SKM-1 treated with dmso at 0.1 percent for 144 hours (cell line): ENCODE data around the gene PGLYRP3.

Experiments used
- DNase-seq: peaks from one replicate; lab custom pipeline; 2025; ENCODE audit not compliant: unreplicated experiment; lab: John Stamatoyannopoulos, UW

Gene PGLYRP3

GRCh38 chr1:153261281-153262069, 51.3 kb downstream of the PGLYRP3 start:
- DNase-seq = no peak

DNA sequence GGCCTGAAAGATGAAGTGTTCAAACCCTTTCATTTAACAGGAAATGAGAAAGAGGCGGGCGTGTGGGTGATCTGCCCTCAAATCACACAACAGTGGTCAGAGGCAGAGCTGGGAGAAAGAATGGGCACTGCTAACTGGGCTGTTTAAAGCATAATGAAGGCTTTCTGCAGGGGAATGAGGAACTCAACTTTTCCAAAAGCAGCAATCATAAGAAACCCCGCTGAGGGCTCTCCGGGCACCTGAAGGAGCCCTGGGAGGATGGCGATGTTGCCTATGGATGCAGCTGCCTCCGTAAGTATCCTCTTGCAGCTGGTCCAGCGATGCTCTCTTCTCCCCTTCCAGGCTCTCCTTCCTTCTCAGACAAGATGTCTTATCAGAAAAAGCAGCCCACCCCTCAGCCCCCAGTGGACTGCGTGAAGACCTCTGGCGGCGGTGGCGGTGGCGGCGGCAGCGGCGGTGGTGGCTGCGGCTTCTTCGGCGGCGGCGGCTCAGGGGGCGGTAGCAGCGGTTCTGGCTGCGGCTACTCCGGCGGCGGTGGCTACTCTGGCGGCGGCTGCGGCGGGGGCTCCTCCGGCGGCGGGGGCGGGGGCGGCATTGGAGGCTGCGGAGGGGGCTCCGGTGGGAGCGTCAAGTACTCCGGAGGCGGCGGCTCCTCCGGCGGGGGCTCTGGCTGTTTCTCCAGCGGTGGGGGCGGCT, 52.0 kb downstream of the PGLYRP3 start:
- DNase-seq = no peak

DNA sequence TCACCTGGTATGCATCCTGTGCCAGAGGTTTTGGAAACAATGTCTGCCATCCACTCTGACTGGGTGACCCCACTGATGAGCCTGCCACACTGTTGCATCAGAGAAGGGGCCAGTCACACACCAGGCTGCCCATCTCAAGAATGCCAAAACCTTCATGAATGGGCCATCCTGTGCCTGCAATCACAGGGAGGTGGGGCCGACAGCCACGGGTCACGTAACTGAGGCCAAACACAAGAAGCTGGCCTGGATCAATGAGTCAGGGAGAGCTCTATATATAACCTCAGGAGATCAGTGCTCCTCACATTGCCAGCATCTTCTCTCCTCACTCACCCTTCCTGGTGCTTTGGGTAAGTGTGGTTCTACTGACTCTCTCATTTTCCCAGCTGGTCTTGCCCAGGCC, 53.4 kb downstream of the PGLYRP3 start, which contains the start of gene LORICRIN:
LORICRIN (plus strand) TSS at position 301 of the 400 bp plus-strand sequence. CDS start 1,263 bp downstream, outside the sequence.
- DNase-seq = no peak

DNA sequence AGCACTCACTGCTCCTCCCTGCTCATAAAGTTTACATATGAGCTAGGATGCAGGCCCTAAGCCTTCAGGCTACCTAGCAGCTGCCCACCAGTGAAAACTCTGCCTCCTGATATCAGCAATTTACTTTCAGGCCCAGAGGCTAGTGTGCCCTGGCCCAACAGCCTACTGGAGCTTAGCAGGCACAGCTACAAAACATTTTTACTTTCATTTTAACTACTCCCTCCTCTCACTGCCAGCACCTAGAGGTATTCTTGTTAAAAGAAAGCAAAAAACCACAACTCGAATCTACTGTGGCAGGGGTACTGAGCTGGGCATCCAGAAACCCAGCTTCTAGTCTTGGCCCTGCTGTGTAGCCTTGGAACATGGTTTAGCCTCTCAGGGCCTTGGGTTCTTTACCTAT, 59.1 kb downstream of the PGLYRP3 start:
- no peak for DNase-seq

DNA sequence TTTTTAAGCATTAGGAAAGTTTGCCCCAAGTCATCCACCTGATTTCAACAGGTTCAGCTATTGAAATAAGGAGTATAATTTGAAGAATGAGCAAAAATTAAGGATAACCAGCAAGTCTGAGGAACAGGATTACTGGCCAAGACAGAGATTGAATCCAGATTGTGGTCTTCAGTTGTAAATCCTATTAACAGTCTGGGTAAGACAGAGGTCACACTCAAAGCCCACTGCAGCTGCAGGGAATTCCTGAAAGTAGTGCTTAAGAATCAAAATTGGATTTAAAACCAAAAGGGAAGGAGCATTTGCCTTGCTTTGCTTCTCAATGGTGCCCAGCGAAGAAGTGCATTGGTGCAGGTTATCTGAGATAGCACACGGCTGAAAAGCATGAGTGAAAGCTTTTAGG, 59.7 kb downstream of the PGLYRP3 start:
- DNase-seq = no peak

GRCh38 chr1:153251988-153252387, 60.8 kb downstream of the PGLYRP3 start:
- no peak for DNase-seq

DNA sequence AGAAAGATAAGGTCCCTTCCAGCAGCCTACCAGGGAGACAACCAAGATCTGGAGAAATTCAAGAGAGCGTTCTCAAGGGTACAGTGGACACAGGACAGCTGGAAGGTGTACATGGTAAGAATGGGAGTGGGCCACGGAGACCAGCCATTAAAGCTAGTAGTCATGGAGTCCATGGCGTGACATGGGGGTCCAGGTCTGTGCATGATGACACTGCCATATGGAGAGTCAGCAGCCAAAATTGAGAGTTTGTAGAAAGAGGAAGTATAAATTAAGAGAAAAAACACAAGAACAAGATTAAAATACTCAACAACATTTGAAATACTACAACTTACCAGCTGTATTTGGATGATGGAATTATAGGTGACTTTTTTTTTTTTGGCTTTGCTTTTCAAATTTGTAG, 61.2 kb downstream of the PGLYRP3 start:
- no peak for DNase-seq

DNA sequence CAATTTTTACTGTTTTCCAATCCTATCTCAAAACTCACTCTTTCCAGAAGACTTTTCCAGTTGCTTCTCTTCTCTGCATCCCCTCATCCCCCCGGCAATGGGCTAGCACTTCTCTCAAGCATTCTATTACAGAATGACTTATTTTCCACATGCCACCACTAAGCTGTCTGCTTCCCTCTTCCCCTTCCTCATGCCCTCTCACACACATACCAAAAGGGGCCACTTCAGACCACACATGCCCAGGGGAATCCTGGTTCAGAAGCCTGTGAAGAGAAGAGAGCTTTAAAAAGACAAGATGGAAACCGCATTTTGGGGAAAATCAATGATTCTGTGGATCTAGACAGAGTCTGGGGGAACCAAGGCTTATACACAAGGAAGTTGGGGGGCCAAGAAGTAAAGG, 61.7 kb downstream of the PGLYRP3 start:
- DNase-seq = no peak

DNA sequence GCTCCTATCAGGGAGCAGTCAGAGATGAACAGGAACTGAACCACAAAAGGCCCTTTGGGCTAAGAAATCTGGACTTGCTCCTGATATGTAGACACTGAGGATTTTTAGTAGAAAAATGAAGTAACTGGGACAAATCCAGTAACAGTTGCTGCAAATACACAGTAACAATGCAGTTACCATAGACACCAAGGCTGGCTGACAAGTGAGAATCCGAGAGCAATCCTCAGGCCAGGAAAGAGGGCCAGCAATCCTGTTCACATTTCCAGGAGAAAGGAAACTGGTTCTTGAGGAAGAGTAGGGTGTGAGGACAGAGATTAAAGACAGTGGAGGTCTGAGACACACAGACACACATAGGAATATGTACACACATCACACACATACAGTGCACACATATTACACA, 62.6 kb downstream of the PGLYRP3 start:
- no peak for DNase-seq

- no peak for DNase-seq
Observed at GRCh38 chr1:153248176-153248879, 64.4 kb downstream of the PGLYRP3 start.
